Measurements from ENCODE around the gene PPFIA2.

PPFIA2 gene

DNA sequence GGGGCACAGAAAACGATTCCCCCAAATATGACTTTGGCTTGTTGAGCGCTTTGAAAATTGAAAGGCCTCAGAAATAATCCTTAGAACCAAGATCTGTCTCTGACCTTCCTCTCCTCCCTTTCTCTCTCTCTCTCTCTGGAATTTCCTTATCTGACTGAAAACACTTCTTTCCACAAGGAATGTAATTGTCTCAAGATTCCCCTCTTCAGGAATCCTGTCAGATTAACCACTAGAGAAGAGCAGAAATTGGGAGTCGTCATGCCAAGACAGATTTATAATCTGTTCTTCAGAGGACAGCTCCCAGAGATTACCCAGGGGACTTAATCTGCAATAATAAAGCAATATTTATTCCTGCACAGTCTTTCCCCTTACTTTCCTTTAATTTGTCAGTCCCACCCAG lies 363.7 kb downstream of the PPFIA2 start:
- TF ChIP-seq GATA3 (IDR thresholded peaks at IDR 0.05; ENCODE audit: low read depth, low read length) = no peak
- no peak for TF ChIP-seq GATA2 (IDR thresholded peaks at IDR 0.05; ENCODE audit: low read depth, low read length)

DNA sequence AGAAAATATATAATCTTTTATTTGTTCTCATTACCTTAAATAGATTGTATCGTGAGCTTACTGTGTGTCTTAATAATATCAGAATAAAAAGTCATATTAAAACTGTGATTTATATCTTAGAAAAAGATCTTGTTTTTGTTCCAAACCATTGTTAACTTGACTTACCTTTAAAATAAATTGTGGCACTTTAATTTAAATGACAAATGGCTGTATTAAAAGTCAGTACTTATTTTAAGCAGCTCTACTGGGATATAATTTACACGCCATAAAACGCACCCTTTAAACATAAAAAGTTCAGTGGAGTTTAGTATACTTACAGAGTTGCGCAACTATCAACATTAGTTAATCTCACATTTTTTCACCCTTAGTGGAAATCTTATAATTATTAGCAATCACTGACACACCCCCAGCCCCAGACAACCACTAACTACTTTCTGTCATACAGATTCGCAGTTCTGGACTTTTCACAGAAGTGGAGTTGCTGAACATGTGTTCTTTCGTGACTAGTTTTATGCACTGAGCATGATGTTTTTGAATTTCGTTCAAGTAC lies 369.5 kb downstream of the PPFIA2 start:
- no peak for TF ChIP-seq GATA2 (IDR thresholded peaks at IDR 0.05; ENCODE audit: low read depth, low read length)
- TF ChIP-seq GATA3 (IDR thresholded peaks at IDR 0.05; ENCODE audit: low read depth, low read length) = no peak

DNA sequence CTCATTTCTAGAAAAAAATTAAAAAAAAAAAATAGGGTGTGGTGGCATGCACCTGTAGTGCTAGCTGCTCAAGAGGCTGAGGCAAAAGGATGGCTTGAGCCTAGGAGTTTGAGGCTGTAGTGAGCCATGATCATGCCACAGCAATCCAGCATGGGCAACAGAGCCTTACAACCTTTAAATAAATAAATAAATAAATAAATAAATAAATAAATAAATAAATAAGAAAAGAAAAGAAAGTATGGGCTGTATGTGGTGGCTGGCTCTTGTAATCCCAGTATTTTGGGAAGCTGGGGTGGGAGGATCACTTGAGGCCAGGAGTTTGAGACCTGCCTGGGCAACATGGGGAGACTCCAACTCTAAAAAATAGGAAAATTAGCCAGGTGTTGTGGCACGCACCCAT lies 373.0 kb downstream of the PPFIA2 start:
- TF ChIP-seq GATA3 (IDR thresholded peaks at IDR 0.05; ENCODE audit: low read depth, low read length) (no peak), GATA2 (IDR thresholded peaks at IDR 0.05; ENCODE audit: low read depth, low read length) (no peak)

DNA sequence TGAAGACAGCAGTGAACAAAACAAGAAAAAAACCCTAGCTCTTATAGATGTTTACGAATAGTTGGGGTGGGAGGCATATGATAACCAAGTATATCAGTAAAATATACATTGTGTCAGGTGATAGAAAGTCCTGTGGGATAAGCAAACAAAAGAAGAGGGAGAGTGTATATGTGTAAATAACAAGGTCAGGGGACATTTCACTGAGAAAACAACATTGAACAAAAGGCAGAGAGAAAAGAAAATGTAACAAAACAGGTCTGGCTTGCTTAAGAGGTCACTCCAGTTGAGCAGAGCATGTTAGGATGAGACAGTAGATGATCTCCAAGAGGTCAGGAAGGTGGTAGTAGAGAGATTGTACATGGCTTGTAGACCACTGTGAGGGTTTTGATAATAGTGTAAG lies 377.2 kb downstream of the PPFIA2 start:
- TF ChIP-seq GATA3 (IDR thresholded peaks at IDR 0.05; ENCODE audit: low read depth, low read length) (no peak), GATA2 (IDR thresholded peaks at IDR 0.05; ENCODE audit: low read depth, low read length) (no peak)

DNA sequence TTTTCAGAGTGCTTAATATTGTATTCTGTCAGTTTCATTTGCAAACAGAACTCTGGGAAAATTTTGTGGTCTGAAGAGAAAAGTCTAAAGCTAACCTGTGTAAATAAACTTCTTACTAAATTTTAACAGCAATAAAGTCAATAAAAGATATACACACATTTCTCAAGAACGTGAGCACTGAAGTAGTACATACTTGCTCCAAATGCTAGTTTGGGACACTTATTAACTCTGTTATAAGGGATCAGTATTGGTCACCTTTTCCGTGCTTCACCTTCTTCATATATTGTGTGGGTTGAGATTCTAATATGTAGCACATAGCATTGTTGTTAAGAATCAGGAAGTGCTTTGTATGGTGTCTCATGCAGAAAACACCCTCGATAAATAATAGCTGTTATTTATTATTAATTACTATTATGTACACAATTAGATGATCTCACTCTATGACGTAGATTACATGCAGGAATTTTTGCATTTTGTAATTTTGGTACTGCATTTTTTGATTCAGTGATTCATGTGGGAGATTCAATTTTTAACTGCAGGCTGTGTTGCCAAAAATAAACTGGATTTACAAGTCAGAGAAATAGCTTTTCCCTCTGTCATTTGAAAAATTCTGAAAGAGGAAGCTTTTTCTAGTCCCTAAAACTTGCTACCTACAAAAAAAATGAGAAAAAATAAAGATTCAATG lies 380.4 kb downstream of the PPFIA2 start:
- TF ChIP-seq GATA3 (IDR thresholded peaks at IDR 0.05; ENCODE audit: low read depth, low read length) (no peak), GATA2 (IDR thresholded peaks at IDR 0.05; ENCODE audit: low read depth, low read length) (no peak)

DNA sequence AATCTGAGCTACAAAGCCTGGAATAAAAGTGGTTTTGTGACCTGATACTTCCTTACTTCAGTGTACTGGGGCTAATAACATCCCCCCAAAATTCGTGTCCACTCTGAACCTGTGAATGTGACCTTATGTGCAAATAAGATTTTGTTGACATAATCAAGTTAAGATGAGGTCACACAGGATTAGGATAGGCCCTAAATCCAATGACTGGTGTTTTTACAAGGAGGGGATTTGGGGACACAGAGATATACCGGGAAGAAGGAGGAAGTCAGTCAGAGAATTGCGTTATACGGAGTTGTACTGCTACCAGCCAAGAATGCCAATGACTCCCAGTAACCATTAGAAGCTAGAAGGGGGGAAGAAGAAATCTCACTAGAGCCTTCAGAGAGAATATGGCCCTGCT lies 381.4 kb downstream of the PPFIA2 start:
- TF ChIP-seq GATA3 (IDR thresholded peaks at IDR 0.05; ENCODE audit: low read depth, low read length) (no peak), GATA2 (IDR thresholded peaks at IDR 0.05; ENCODE audit: low read depth, low read length) (no peak)

DNA sequence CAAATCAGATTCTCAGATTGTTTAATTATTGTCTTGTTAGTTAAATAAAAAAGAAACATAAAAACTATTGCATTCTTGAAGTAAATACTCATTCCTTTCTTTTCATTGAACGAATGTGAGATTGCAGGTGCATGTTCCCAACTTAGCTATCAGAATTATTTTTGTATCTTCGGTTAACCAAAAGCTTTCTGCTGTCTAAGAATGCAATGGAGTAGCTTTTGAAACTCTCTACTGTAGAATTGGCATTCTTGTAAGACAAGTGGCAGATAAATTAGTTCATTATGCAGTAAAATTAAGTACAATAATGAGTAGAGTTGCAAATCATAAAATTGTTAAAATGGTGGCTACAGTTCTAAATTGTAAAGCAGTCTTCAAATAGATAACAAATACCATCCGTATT lies 383.2 kb downstream of the PPFIA2 start:
- TF ChIP-seq GATA3 (IDR thresholded peaks at IDR 0.05; ENCODE audit: low read depth, low read length) (no peak), GATA2 (IDR thresholded peaks at IDR 0.05; ENCODE audit: low read depth, low read length) (no peak)

DNA sequence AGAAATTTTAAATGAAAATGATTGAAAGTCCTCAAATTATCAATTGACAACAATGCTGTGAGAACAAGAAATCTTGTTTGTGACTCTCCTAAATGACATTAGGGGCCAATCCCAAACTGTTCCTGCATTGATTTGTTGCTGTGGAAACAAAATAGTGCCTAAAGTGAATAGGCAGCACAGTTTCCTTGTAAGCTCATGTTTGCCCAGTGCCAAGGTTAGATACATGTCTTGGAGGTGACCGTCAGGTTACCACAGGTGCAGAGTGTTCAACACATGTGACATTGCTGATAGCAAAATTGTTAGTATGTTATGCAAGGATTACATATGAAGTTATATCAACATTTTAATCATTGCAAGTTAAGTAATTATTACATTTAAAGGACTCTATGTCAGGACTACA lies 388.7 kb downstream of the PPFIA2 start:
- TF ChIP-seq GATA3 (IDR thresholded peaks at IDR 0.05; ENCODE audit: low read depth, low read length) (no peak), GATA2 (IDR thresholded peaks at IDR 0.05; ENCODE audit: low read depth, low read length) (no peak)

DNA sequence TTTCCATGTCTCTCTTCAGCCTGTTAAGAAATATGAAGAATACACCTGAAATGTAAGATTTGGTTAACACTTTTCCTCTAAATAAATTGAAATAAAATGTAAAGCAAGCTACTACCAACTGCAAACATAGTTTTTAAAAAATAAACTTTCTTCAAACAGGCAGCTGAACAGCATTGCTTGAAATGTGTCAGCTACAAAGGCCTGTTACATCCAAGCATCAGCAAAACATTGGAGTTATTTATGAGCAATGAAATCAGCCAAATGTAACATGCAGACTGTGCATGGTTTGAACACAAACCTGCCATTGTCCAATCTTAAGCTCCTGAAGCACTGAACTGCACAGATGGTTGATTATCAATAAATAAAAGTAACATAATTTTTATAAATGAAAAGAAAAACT lies 390.0 kb downstream of the PPFIA2 start:
- TF ChIP-seq GATA3 (IDR thresholded peaks at IDR 0.05; ENCODE audit: low read depth, low read length) (no peak), GATA2 (IDR thresholded peaks at IDR 0.05; ENCODE audit: low read depth, low read length) (no peak)

DNA sequence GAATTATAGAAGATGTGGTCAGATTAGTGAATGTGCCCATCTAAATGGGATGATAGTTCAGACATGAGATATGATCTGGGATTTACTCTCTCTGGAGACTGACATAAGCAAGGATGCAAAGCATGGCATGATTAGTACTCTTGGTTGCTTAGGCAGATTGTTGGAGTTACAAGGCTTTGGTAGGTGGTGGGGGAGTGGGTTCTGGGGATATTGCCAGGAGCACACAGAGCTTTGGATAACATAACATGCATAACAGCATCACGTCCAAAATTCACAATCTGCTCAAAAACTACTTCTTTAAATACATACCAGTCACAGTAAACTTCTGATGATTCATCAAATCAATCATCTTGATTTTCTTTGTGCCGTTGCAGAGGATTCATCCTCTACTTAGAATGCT lies 393.9 kb downstream of the PPFIA2 start:
- TF ChIP-seq GATA3 (IDR thresholded peaks at IDR 0.05; ENCODE audit: low read depth, low read length) (no peak), GATA2 (IDR thresholded peaks at IDR 0.05; ENCODE audit: low read depth, low read length) (no peak)

DNA sequence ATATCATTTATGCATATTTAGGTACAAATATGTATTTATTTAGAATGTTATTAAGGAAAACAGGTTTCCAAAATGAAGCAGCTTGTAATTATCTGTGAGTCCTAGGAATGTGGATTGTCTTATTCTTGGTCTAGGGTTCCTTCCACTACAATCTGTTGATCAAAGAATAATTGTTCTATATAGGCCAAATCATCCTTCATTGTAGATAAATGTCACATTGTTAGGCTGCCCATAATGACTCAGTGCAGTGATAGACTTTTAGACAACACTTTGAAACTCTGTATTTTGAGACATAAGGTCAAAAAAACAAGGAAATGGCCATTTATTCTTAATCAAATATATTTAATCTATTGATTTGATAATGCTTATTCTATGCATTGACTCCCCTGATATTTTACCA lies 398.2 kb downstream of the PPFIA2 start:
- TF ChIP-seq GATA3 (IDR thresholded peaks at IDR 0.05; ENCODE audit: low read depth, low read length) (no peak), GATA2 (IDR thresholded peaks at IDR 0.05; ENCODE audit: low read depth, low read length) (no peak)

DNA sequence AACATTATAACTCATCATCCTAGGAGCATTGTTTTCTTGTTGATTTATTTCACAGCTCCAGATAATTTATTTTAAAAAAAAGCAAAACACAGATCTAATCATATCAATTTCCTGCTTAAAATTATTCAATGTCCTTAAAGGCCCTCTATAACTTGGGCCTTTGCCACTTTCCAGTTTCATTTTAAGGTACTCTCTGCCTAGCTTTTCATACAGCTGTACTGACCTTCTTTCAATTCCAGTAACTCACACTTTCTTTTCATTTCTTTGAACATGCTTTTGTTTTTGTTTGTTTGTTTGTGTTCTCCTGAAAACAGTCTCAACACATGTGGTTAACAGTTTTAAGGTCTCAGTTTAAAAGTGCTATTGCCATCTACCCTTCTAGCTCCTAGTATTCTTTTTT lies 399.4 kb downstream of the PPFIA2 start:
- no peak for TF ChIP-seq GATA3 (IDR thresholded peaks at IDR 0.05; ENCODE audit: low read depth, low read length)
- TF ChIP-seq GATA2 (IDR thresholded peaks at IDR 0.05; ENCODE audit: low read depth, low read length) = no peak

DNA sequence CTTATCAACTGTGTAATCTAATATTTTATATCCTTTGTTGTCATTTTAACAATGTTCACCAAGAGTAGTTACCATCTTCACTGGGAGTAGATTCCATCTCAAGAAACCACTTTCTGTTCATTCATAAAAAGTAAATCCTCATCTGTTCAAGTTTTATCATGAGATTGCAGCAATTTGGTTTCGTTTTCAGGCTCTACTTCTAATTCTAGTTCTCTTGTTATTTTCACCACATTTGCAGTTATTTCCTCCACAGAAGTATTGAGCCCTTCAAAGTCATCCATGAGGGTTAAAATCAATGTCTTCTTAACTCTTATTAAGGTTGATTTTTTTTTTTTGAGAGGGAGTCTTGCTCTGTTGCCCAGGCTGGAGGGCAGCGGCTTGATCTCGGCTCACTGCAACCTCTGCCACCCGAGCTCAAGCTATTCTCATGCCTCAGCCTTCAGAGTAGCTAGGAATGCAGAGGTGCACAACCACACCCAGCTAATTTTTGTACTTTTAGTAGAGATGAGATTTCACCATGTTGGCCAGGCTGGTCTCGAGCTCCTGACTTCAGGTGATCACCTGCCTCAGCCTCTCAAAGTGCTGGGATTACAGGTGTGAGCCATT lies 404.7 kb downstream of the PPFIA2 start:
- no peak for TF ChIP-seq GATA2 (IDR thresholded peaks at IDR 0.05; ENCODE audit: low read depth, low read length)
- no peak for TF ChIP-seq GATA3 (IDR thresholded peaks at IDR 0.05; ENCODE audit: low read depth, low read length)

DNA sequence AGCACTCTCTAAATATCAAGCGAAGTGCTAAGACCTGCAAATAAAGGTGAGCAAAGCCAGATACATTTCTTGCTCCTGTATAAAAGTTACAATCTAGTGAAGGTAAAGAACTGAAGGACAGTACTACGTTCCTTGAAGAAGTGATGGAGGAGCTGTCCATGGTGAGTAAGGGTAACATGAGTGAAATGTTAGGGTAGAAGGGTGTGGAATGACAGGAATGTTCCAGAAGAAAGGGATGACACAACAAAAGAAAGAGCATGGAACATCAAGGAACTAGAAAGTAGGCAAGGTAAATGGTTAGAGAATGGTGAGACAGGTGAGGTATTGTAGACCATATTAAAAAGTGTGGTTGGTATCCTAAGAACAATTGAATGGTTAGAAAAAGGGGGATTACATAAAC lies 408.8 kb downstream of the PPFIA2 start:
- TF ChIP-seq GATA2 (IDR thresholded peaks at IDR 0.05; ENCODE audit: low read depth, low read length) (no peak), GATA3 (IDR thresholded peaks at IDR 0.05; ENCODE audit: low read depth, low read length) (no peak)

DNA sequence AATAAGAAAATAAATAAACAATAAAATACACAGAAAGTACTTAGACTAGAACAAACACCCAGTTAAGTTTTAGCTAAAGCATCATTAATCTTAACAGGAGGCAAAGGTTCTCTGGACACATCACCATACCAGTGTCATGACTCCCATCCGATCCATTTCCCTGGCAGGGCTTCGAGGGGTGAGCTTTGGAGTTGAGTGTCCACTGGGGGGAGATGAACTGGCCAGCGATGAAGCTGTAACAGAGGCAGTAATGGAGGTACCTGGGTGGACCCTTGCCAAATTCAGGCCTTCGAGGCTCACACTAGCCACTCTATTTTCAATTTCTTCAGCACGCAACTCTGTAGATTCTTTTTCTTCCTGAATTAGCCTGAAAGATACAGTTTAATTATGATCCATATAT lies 411.7 kb downstream of the PPFIA2 start:
- no peak for TF ChIP-seq GATA3 (IDR thresholded peaks at IDR 0.05; ENCODE audit: low read depth, low read length)
- no peak for TF ChIP-seq GATA2 (IDR thresholded peaks at IDR 0.05; ENCODE audit: low read depth, low read length)
